Mesodermal cell (in vitro differentiated cells): Measurements from ENCODE around the gene EAPP.
A peak's percentile ranks its signal among the peaks of the same experiment; 100 is the strongest.
"Not testable (repeated sequence)": the region's sequence is repeated elsewhere in the genome, so short reads cannot be mapped to it uniquely, and the experiment has no call there.

Source experiments
- H3K27ac ChIP-seq: 2 replicates; pipeline ENCODE4 v1.7.0; 2013; ENCODE audit warnings: mild to moderate bottlenecking, low read depth, low read length, moderate library complexity; ENCODE audit not compliant: severe bottlenecking
- H3K36me3 ChIP-seq: 2 replicates; pipeline ENCODE4 v1.7.1; 2013; ENCODE audit warnings: mild to moderate bottlenecking, low read length, moderate library complexity; ENCODE audit not compliant: control insufficient read depth, insufficient read depth
- H3K4me1 ChIP-seq: one replicate; pipeline ENCODE4 v1.7.1; 2013; ENCODE audit warnings: mild to moderate bottlenecking, low read length; ENCODE audit not compliant: insufficient read depth, control insufficient read depth, poor library complexity, severe bottlenecking
- H3K4me3 ChIP-seq: 2 replicates; pipeline ENCODE4 v1.7.0; 2013; ENCODE audit warnings: low read length, control low read depth, mild to moderate bottlenecking; ENCODE audit not compliant: insufficient read depth, poor library complexity, severe bottlenecking; ENCODE audit errors: extremely low read depth
- H3K9me3 ChIP-seq: 2 replicates; pipeline ENCODE4 v1.7.1; 2013; ENCODE audit warnings: mild to moderate bottlenecking, low read length, moderate library complexity; ENCODE audit not compliant: control insufficient read depth
- WGBS, 2 experiments: methylation state at CpG; one replicate each; pipeline ENCODE4 v1.1.5; 2013; ENCODE audit warnings: missing lambda C conversion rate in 2 of 2; ENCODE audit not compliant: insufficient coverage in 2 of 2; 5-methylcytosine and 5-hydroxymethylcytosine counted together

Gene EAPP

GRCh38 chr14:34555583-34556497, 16.3 kb upstream of the EAPP start:
- not testable (repeated sequence) for H3K36me3 ChIP-seq, H3K4me1 ChIP-seq, H3K9me3 ChIP-seq, H3K27ac ChIP-seq, H3K4me3 ChIP-seq
- no CpG with 5 or more reads among the region's 49 CpGs for WGBS, 2 experiments

- H3K27ac ChIP-seq = peak overlapping the region; percentile 53
- WGBS, 2 experiments = 88 to 89% methylated on average over 7 to 8 of the region's 9 CpGs
- no peak overlapping the region for H3K4me3 ChIP-seq
- H3K9me3 ChIP-seq = no peaks in the 10 kb centered on the region
- no peaks in the 10 kb centered on the region for H3K36me3 ChIP-seq
- H3K4me1 ChIP-seq = peaks cover 5% of the 10 kb centered on the region
Measured at GRCh38 chr14:34554540-34555250, 15.2 kb upstream of the EAPP start.

DNA sequence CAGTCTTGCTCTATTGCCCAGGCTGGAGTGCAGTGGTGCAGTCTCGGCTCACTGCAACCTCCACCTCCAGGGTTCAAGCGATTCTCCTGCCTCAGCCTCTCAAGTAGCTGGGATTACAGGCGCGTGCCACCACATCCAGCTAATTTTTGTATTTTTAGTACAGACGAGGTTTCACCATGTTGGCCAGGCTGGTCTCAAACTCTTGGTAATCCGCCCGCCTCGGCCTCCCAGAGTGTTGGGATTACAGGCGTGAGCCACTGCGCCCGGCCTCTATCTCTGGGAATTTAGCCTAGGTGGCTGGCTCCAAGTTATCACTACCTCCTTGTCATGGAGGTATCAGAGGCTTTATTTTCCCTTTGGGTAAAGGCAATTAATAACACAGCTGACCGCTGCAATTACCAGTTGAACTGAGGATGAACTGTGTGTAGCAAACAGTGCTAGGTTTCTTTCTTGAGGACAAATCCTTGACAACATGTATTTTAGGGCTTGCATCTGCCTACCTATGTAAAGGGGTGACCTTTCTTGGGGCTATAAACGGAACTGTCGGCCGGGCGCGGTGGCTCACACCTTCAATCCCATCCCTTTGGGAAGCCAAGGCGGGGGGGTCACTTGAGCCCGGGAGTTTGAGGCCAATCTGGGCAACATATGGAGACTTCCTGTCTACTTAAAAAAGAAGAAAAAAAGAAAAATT, 9.9 kb upstream of the EAPP start:
- WGBS, 2 experiments = 87 to 96% methylated on average over 8 to 17 of the region's 19 CpGs
- not testable (repeated sequence) for H3K9me3 ChIP-seq, H3K27ac ChIP-seq, H3K4me3 ChIP-seq, H3K4me1 ChIP-seq, H3K36me3 ChIP-seq

GRCh38 chr14:34548472-34548981, 9.0 kb upstream of the EAPP start:
- no peak overlapping the region for H3K27ac ChIP-seq

DNA sequence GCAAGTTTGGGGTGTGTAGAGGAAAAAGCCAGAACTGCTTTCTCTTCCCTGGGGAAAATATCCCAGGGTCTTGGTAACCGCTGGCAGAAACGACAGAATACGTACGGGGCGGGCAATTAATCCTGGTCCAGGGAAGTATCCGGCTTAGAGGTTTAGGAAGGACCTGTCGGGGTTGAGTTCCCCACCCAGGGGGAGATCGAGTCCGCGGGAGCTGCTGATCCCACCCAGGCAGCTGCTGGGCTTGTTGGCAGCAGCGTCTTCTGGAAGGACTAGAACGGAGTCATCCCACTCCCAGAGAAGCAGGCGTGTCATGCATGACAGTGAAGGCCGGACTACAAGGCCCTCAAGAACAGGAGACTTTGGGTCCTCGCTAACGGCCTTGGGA, 7.6 kb upstream of the EAPP start:
- not testable (repeated sequence) for H3K27ac ChIP-seq, H3K4me3 ChIP-seq, H3K36me3 ChIP-seq, H3K4me1 ChIP-seq, H3K9me3 ChIP-seq
- WGBS, 2 experiments = no CpG with 5 or more reads among the region's 16 CpGs

More at GRCh38 chr14:34548472-34548981, 9.0 kb upstream of the EAPP start:
- Histone ChIP-seq H3K9me3 (no peaks in the 10 kb centered on the region), H3K4me3 (no peak overlapping the region), H3K36me3 (no peaks in the 10 kb centered on the region), H3K4me1 (peaks cover 5% of the 10 kb centered on the region)
- 85 to 93% methylated on average over 7 to 12 of the region's 14 CpGs for WGBS, 2 experiments

DNA sequence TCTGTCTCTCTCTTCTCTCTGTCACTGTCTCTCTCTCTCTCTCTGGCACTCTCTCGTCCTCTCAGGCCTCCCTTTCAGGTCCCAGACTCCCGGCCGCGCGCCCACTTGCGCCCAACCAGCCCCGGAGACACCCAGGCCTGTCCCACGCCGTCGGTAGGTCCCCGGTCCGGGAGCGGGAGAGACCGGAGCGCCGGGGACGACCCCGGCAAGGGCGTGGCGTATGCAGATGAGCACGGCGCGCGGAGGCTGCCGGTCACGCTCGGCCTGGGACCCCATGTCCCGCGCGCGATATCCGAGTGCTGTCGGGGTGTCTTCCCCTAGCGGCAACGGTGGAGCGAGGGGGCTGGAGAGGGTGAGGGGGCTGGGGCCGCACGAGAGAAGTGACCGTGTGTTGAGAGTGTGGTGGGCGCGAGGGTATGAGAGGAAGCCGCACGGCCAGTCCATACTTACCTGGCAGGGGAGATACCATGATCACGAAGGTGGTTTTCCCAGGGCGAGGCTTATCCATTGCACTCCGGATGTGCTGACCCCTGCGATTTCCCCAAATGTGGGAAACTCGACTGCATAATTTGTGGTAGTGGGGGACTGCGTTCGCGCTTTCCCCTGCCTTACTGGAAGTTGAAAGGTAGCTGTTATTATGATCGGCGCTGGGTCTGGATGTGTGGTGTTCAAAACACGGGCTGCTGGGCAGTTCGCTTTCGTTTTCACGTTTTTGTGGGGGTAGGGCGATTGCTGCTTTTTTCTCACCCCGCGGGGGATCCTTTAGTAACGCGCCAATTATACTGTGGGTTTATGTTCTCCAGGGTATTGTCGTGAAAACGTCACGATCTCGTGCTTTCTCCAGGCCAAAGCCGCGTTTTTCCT, 7.0 kb upstream of the EAPP start:
- H3K4me1 ChIP-seq, H3K27ac ChIP-seq, H3K4me3 ChIP-seq, H3K9me3 ChIP-seq, H3K36me3 ChIP-seq: not testable (repeated sequence)
- WGBS, 2 experiments = no CpG with 5 or more reads among the region's 68 CpGs

DNA sequence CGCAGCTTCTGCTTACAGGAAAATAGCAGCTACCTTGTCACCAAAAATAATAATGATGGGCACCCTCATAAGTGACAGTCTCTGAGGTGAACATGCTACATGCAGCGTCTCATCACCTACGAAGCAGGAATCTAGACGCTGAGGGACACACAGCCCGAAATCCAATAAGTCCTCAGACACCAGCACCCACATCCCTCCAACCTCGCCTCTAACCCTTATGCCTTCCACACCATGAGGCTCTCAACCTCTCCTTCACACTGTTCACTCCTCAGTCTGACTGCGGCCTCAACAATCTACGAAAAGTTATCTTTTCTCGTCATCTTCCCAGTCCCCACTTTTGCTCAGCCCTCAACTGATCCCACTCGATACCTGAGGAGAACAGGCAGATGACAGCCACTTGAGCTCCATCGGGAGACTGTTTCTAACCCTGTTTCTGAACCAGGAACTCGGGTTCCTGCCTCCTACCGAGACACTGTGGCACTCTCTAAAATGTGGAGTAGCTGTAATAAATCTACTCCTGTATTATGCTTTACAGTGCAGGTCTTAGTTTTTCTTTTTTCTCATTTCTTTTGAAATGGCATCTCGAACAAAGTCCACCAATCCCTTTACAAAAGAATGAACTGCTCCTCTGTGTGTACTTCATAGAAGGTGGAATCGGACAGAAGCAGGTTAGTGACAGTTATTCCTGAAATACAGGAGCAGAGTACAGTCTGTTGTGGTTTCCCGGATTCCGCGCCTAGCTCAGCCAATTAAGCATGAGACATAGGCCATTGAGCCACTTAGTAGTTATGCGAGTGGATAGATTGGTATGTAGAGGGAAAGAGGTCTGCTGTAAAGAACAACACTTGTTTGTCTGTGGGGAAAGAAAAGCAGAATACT, 919 bp upstream of the EAPP start:
- Histone ChIP-seq H3K36me3 (peaks cover 13% of the 10 kb centered on the region), H3K27ac (peak overlapping the region; percentile 97), H3K4me3 (peak overlapping the region; percentile 84), H3K4me1 (peaks cover 21% of the 10 kb centered on the region)
- 98 to 99% methylated on average over 11 of the region's 19 CpGs for WGBS, 2 experiments
- not testable (repeated sequence) for H3K9me3 ChIP-seq

DNA sequence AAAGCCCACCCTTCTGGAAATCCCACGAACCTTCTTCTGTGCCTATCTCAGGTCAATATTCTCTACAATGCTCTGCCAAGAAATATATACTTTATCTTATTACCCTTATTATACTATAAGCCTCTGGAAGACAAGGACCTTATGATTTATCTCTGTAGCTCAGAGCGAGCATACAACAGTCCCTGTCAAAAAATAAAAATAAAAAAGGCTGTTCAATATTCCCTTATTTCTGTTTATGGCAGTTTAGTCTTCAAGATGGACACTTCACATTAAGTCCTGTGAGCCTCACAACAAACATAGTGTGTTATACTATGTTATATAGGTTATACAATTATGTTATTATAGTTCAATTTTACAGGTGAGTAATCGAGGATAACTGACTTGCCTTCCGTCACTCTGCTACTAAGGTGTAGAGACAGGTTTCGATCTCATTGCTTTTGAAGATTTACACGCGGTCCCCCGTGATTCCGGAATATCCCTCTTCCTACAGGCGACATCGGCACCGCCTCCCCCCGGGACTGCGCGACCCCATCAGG, 562 bp downstream of the EAPP start:
- peak overlapping the region; percentile 84 for H3K4me3 ChIP-seq
- no peaks in the 10 kb centered on the region for H3K9me3 ChIP-seq
- peaks cover 20% of the 10 kb centered on the region for H3K36me3 ChIP-seq
- 1 to 4% methylated on average over 10 to 11 of the region's 15 CpGs for WGBS, 2 experiments
- peak overlapping the region; percentile 97 for H3K27ac ChIP-seq
- peaks cover 21% of the 10 kb centered on the region for H3K4me1 ChIP-seq

- Histone ChIP-seq H3K27ac (peak overlapping the region; percentile 78), H3K4me3 (peak overlapping the region; percentile 84), H3K36me3 (peaks cover 29% of the 10 kb centered on the region), H3K4me1 (peaks cover 21% of the 10 kb centered on the region)
- not testable (repeated sequence) for H3K9me3 ChIP-seq
- 88 to 98% methylated on average over 6 of the region's 6 CpGs for WGBS, 2 experiments
Measured at GRCh38 chr14:34538096-34538495, 1.4 kb downstream of the EAPP start.
